Activated T-helper 2 cell treated with anti-CD3 and anti-CD28 coated beads, Interferon-gamma antibody, Interleukin-2, Interleukin-4, amounts not matched to agents 10 μg/mL and 5 μg/mL and 100 μg/mL, durations not matched to agents 14 hours and 24 hours and 36 hours (primary cell): ENCODE results near the gene SLC9A4. TPM values are rescaled to one million over a fixed set of nuclear protein-coding genes. Genes with fewer than 3 reads are reported as not detected.

Experiments used
- DNase-seq: peaks from one replicate; pipeline ENCODE4 v3.0.0; 2021; ENCODE audit warnings: low spot score
- H3K27ac Mint-ChIP-seq: one replicate; pipeline ENCODE4 v1.8.0; 2021; ENCODE audit warnings: mixed read lengths
- H3K27me3 Mint-ChIP-seq: one replicate; pipeline ENCODE4 v1.8.0; 2021; ENCODE audit warnings: low read depth, mixed read lengths
- H3K36me3 Mint-ChIP-seq: one replicate; pipeline ENCODE4 v1.8.0; 2021; ENCODE audit warnings: low read depth, mixed read lengths
- H3K4me1 Mint-ChIP-seq: one replicate; pipeline ENCODE4 v1.8.0; 2021; ENCODE audit warnings: low read depth, mixed read lengths
- H3K4me3 Mint-ChIP-seq: one replicate; pipeline ENCODE4 v1.8.0; 2021; ENCODE audit warnings: low read depth, mild to moderate bottlenecking, moderate library complexity, mixed read lengths
- H3K9me3 Mint-ChIP-seq: one replicate; pipeline ENCODE4 v1.8.0; 2021; ENCODE audit warnings: mixed read lengths
- intact Hi-C: fragments of 100-400 bp; cut with micrococcal nuclease; formaldehyde crosslinking; loops from one replicate; pipeline ENCODE4 v1.15.1; 2023
- total RNA-seq: library from RNA; stranded (reverse); gene quantifications from 2 replicates; pipeline ENCODE4 v1.2.3, GENCODE V29; 2022

The SLC9A4 gene
- total RNA-seq, 1 donor from 2014 or later, result 0.09 TPM

- intact Hi-C loops, result no loop called here
- no peak overlapping the region for H3K4me3 Mint-ChIP-seq
- peaks cover 4% of the 10 kb centered on the region for H3K4me1 Mint-ChIP-seq
- peaks cover 23% of the 10 kb centered on the region for H3K27me3 Mint-ChIP-seq
- H3K9me3 Mint-ChIP-seq, result no peaks in the 10 kb centered on the region
- DNase-seq, result no peak
- no peak overlapping the region for H3K27ac Mint-ChIP-seq
- H3K36me3 Mint-ChIP-seq, result no peaks in the 10 kb centered on the region
Measured at GRCh38 chr2:102512161-102512560, 39.1 kb downstream of the SLC9A4 start.

DNA sequence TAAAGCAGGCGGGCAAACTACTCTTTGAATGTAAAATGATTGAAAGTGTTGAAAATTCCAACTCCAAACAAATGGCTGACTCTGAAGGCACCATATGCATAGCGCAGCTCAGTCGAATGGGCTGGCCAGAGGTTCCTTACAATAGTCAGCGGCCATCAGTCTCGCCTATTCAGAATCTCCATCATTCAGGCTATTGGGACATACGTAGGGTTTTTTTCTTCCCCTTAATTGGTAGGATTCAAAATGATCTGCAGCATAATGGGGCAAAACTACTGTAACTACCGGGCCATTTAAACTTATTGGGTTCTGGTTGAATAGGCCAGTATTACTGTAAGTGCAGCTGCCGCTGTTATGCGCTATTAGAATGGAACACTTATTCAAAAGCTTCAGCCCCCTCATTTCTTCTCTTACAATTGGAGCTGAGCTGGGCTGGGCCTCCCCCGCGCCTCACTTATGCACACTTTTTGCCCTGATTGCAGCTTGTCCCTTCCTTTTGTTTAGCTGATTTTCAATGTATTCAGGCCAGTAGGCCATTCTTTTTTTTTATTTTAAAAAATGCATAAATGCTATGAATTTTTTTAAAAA, 40.4 kb downstream of the SLC9A4 start:
- H3K4me3 Mint-ChIP-seq, result no peak overlapping the region
- H3K27ac Mint-ChIP-seq, result no peak overlapping the region
- DNase-seq, result no peak
- H3K4me1 Mint-ChIP-seq, result peaks cover 4% of the 10 kb centered on the region
- H3K36me3 Mint-ChIP-seq, result no peaks in the 10 kb centered on the region
- intact Hi-C loops, result no loop called here
- H3K9me3 Mint-ChIP-seq, result no peaks in the 10 kb centered on the region
- peaks cover 23% of the 10 kb centered on the region for H3K27me3 Mint-ChIP-seq

- H3K36me3 Mint-ChIP-seq, result no peaks in the 10 kb centered on the region
- peaks cover 19% of the 10 kb centered on the region for H3K27me3 Mint-ChIP-seq
- peaks cover 4% of the 10 kb centered on the region for H3K4me1 Mint-ChIP-seq
- DNase-seq, result no peak
- no peaks in the 10 kb centered on the region for H3K9me3 Mint-ChIP-seq
- intact Hi-C loops, result no loop called here
- H3K27ac Mint-ChIP-seq, result no peak overlapping the region
- H3K4me3 Mint-ChIP-seq, result no peak overlapping the region
Measured at GRCh38 chr2:102514061-102514785, 41.2 kb downstream of the SLC9A4 start.

DNA sequence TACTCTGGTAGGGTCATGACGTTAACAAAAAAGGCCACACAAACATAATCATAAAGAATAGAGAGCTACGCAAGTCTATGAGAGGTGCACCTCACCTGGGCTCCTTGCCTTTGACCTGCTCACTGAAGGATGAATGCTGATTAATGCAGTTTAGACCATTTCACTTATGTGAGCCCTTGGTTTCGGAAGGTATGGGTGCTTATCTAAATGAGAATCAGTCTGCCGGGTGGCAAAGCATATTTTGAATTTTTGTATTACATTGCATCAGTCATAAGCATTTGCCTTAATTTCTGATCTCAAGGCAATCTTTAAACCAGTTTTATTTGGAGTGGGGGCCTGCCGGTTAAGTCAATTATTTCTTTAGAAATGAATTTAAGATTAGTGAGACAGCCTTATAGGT, 42.8 kb downstream of the SLC9A4 start:
- no peaks in the 10 kb centered on the region for H3K9me3 Mint-ChIP-seq
- no peaks in the 10 kb centered on the region for H3K4me1 Mint-ChIP-seq
- H3K36me3 Mint-ChIP-seq, result no peaks in the 10 kb centered on the region
- intact Hi-C loops, result no loop called here
- H3K27me3 Mint-ChIP-seq, result peaks cover 10% of the 10 kb centered on the region
- DNase-seq, result no peak
- no peak overlapping the region for H3K4me3 Mint-ChIP-seq
- no peak overlapping the region for H3K27ac Mint-ChIP-seq

DNA sequence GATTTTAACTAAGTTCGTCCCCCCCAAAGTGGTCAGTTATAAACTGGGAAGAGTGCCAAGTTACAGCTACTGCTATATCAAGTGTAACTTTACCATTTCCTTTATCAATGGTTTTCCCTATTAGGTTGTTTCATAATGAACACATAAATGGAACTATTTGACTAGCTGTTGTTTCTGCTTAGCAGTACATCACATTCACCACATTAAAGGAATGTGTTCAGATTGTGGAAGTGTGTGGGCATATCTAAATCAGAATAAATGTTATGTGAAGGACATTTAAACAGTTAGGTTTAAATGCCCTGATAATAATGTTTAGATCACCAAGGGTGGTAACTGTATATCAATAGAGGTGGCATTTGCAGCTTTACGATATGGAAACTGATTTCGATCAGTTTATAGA, 45.1 kb downstream of the SLC9A4 start:
- H3K27ac Mint-ChIP-seq, result no peak overlapping the region
- DNase-seq, result no peak
- intact Hi-C loops, result no loop called here
- H3K27me3 Mint-ChIP-seq, result peaks cover 12% of the 10 kb centered on the region
- H3K4me1 Mint-ChIP-seq, result no peaks in the 10 kb centered on the region
- no peak overlapping the region for H3K4me3 Mint-ChIP-seq
- no peaks in the 10 kb centered on the region for H3K36me3 Mint-ChIP-seq
- H3K9me3 Mint-ChIP-seq, result no peaks in the 10 kb centered on the region

DNA sequence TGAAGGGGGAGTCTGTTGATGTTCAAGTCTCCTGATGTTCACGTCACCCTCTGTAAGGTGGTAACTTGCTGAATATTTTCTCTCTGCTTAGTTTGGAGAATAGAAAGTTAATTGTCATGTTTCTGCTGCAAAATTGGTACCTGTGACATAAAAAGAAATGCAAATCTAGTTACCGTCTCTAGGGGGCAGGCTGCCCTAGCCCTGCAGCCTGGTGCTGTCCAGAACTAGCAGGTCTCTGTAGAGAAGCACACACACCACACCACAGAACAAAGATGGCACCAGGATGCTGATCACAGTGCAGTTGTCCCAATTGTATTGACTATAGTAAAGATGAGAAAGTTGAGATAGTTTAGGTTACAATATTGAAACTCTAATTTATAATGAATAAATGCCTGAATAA, 47.0 kb downstream of the SLC9A4 start:
- peaks cover 8% of the 10 kb centered on the region for H3K27me3 Mint-ChIP-seq

DNA sequence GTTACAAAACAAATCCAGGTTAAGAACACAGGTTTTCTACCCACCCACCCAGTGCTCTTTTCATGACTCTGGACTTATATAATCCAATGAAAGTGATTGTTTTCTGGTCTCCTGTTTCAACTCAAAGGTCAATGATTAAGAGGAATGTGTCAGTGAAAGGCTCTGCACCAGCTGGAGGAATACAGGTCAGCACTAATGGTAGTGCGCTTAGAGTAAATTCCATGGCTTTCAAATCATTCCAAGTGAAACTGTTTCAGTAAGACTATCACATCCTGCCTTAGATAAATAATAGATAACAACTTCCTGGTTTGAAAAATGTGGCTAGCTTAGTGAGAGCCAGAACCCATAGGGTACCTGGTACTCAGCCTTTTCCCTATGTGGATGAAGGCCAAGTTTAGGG, 47.8 kb downstream of the SLC9A4 start:
- Mint-ChIP-seq H3K9me3 (no peaks in the 10 kb centered on the region), H3K4me1 (no peaks in the 10 kb centered on the region), H3K36me3 (no peaks in the 10 kb centered on the region), H3K27ac (no peak overlapping the region), H3K4me3 (no peak overlapping the region), H3K27me3 (peaks cover 8% of the 10 kb centered on the region)
- intact Hi-C loops, result loop anchor here (5.0 kb wide), 1 partner anchor 96 kb away; the partner anchor contains the start of gene SLC9A2
- DNase-seq, result no peak

More for the DNA sequence above, 47.0 kb downstream of the SLC9A4 start:
- Mint-ChIP-seq H3K9me3 (no peaks in the 10 kb centered on the region), H3K4me3 (no peak overlapping the region), H3K36me3 (no peaks in the 10 kb centered on the region), H3K27ac (no peak overlapping the region), H3K4me1 (no peaks in the 10 kb centered on the region)
- DNase-seq, result no peak
- intact Hi-C loops, result loop anchor here (5.0 kb wide), 1 partner anchor 97 kb away; the partner anchor contains the start of gene SLC9A2

GRCh38 chr2:102522162-102522561, 49.1 kb downstream of the SLC9A4 start:
- Mint-ChIP-seq H3K27ac (no peak overlapping the region), H3K9me3 (no peaks in the 10 kb centered on the region), H3K4me1 (no peaks in the 10 kb centered on the region), H3K36me3 (no peaks in the 10 kb centered on the region), H3K4me3 (no peak overlapping the region), H3K27me3 (peaks cover 6% of the 10 kb centered on the region)
- DNase-seq, result no peak
- intact Hi-C loops, result loop anchor here (5.0 kb wide), 1 partner anchor 95 kb away; the partner anchor contains the start of gene SLC9A2

GRCh38 chr2:102522890-102523289, 49.9 kb downstream of the SLC9A4 start:
- Mint-ChIP-seq H3K36me3 (no peaks in the 10 kb centered on the region), H3K9me3 (no peaks in the 10 kb centered on the region), H3K4me3 (no peak overlapping the region), H3K27ac (no peak overlapping the region), H3K27me3 (peaks cover 3% of the 10 kb centered on the region), H3K4me1 (no peaks in the 10 kb centered on the region)
- intact Hi-C loops, result loop anchor here (5.0 kb wide), 1 partner anchor 94 kb away; the partner anchor contains the start of gene SLC9A2
- no peak for DNase-seq

GRCh38 chr2:102523651-102524050, 50.6 kb downstream of the SLC9A4 start:
- peaks cover 3% of the 10 kb centered on the region for H3K27me3 Mint-ChIP-seq
- no peak for DNase-seq
- intact Hi-C loops, result loop anchor here (5.0 kb wide), 1 partner anchor 94 kb away; the partner anchor contains the start of gene SLC9A2
- H3K4me3 Mint-ChIP-seq, result no peak overlapping the region
- H3K36me3 Mint-ChIP-seq, result no peaks in the 10 kb centered on the region
- H3K27ac Mint-ChIP-seq, result no peak overlapping the region
- H3K4me1 Mint-ChIP-seq, result no peaks in the 10 kb centered on the region
- H3K9me3 Mint-ChIP-seq, result no peaks in the 10 kb centered on the region

DNA sequence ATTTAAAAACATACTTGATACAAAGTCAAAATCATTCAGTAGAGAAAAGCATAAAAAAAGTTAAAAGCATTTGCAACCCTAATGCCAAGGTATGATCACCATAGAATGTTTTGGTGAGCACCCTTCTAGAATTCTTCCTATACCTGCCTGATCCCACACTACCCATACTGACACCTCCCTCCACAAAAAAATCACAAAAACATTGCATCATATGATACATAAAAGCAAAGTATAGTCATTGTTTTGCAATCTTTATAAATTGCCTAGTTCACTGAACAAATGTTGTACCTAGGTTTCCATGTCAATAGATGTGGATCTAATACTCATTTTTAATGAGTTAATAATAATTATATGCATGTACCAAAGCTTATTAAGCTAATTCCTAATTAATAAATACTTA, 54.1 kb downstream of the SLC9A4 start:
- DNase-seq, result no peak
- Mint-ChIP-seq H3K27me3 (peaks cover 1% of the 10 kb centered on the region), H3K9me3 (no peaks in the 10 kb centered on the region), H3K36me3 (no peaks in the 10 kb centered on the region), H3K4me1 (no peaks in the 10 kb centered on the region), H3K27ac (no peak overlapping the region), H3K4me3 (no peak overlapping the region)
- intact Hi-C loops, result no loop called here

GRCh38 chr2:102538491-102538890, 65.5 kb downstream of the SLC9A4 start:
- Mint-ChIP-seq H3K36me3 (no peaks in the 10 kb centered on the region), H3K4me3 (no peak overlapping the region), H3K27ac (no peak overlapping the region), H3K4me1 (no peaks in the 10 kb centered on the region), H3K27me3 (peaks cover 7% of the 10 kb centered on the region), H3K9me3 (no peaks in the 10 kb centered on the region)
- intact Hi-C loops, result no loop called here
- DNase-seq, result no peak

DNA sequence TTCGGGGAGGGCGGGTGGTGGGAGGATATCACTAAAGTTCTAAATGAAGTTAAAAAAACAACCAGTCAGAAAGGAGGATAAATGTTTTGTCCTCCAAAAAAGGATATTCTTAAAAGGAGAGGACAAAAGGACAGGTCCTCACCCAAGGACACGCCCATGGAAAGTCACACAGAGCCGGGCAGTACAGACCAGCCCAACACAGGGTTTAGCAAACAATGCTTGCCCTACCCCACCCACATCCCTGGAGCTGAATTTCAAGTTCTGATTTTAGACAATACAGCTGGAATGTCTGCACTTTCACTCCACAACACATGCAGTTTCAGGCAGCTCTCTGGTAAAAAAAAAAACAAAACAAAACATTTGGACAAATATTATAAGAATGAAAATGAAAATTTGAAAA, 67.9 kb downstream of the SLC9A4 start:
- DNase-seq, result no peak
- intact Hi-C loops, result no loop called here
- Mint-ChIP-seq H3K9me3 (no peaks in the 10 kb centered on the region), H3K4me3 (no peak overlapping the region), H3K4me1 (no peaks in the 10 kb centered on the region), H3K27ac (no peak overlapping the region), H3K36me3 (no peaks in the 10 kb centered on the region), H3K27me3 (peaks cover 6% of the 10 kb centered on the region)
